GM19193 (cell line): ENCODE data around the gene ALG8.

Experiments used
- POLR2A ChIP-seq: IDR thresholded peaks from 4 replicates; pipeline ENCODE4 v1.6.1; 2011; ENCODE audit not compliant: insufficient read depth, insufficient read length; ENCODE audit errors: extremely low read depth

The ALG8 gene

GRCh38 chr11:78069465-78069864, 70.0 kb downstream of the ALG8 start:
- no peak for TF ChIP-seq POLR2A

- no peak for TF ChIP-seq POLR2A
Measured at GRCh38 chr11:78067704-78068103, 71.7 kb downstream of the ALG8 start.

DNA sequence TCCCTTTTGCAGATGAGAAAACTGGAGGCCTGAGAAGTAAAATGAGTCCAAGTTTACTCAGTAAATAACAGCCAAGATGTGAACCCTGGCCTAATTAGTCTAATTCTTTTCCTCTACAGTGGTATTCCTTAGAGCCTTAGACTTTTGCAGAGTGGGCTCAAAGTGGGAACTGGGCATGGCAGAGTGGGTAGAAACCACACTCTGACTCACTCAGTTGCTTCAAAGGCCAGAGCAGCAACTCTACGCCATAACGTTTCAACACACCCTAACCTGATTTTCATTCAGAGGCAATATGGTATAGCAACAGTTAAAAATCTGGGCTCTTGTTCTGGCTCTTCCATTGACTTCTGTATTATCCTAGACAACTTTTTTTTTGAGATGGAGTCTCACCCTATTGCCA, 73.0 kb downstream of the ALG8 start:
- no peak for TF ChIP-seq POLR2A

DNA sequence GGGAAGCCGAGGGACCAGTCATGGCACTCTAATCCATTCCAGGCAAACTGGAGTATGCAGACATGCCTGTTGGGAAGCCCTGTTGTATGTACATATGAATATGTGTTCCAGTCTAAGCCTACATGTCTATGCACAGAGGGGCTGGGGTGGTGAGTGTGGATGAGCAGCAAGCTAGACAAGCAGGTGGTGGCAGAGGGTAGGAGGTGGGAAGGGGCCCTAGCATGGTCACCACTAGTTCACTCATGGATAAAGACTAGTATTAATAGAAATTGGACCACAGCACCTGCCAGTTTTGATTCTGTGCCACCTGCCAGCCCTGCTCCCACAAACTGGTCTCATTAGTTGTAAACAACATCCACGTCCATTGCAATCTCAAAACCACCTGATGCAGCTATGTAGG, 74.2 kb downstream of the ALG8 start:
- TF ChIP-seq POLR2A, result no peak

DNA sequence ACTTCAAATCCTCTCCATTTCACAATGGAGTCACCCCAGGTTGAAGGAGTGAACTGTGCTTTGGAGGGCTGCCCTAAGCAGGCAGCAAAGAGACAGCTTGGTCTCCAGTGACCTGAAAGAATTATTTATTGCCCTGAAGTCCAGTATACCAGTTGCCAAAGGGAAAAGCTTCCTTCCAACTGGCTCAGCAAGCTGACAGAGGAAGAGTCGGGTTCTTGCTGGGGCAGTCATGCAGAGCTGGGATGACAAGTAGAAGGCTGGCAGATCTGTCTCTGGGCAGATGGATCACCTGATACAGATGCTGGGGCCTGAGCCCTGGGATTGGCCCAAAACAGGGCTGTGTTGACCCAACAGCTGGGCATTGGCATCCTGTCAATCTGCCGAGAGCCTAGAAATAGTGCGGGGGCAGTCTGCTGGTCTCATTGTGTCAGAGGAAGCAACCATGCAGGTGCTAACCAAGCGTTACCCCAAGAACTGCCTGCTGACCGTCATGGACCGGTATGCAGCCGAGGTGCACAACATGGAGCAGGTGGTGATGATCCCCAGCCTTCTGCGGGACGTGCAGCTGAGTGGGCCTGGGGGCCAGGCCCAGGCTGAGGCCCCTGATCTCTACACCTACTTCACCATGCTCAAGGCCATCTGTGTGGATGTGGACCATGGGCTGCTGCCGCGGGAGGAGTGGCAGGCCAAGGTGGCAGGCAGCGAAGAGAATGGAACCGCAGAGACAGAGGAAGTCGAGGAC, 75.8 kb downstream of the ALG8 start, which contains the start of gene THRSP:
THRSP (plus strand) TSS at position 422 of the 742 bp plus-strand sequence; CDS start at position 443, 21 bp downstream.
- TF ChIP-seq POLR2A, result no peak

- TF ChIP-seq POLR2A, result no peak
Measured at GRCh38 chr11:78062671-78063070, 76.8 kb downstream of the ALG8 start.

DNA sequence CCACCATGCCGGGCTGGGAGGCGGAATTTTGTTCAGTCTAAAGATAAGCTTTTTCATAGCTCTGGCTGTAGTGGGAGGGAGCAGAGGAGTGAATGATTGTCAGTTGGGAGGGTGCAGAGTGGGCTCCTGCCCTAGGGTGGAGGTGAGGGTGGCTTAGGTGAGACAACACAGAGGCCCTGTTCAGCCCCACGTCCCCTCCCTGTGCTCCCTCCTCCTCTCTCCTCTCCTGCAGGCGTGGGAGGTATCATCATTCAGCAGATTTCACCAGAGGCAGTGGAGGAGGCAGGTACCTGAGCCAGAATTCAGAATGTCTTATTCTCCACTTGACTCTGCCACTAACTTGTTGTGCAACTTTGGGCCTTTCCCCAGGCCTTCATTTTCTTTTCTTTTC, 77.5 kb downstream of the ALG8 start:
- TF ChIP-seq POLR2A, result no peak

DNA sequence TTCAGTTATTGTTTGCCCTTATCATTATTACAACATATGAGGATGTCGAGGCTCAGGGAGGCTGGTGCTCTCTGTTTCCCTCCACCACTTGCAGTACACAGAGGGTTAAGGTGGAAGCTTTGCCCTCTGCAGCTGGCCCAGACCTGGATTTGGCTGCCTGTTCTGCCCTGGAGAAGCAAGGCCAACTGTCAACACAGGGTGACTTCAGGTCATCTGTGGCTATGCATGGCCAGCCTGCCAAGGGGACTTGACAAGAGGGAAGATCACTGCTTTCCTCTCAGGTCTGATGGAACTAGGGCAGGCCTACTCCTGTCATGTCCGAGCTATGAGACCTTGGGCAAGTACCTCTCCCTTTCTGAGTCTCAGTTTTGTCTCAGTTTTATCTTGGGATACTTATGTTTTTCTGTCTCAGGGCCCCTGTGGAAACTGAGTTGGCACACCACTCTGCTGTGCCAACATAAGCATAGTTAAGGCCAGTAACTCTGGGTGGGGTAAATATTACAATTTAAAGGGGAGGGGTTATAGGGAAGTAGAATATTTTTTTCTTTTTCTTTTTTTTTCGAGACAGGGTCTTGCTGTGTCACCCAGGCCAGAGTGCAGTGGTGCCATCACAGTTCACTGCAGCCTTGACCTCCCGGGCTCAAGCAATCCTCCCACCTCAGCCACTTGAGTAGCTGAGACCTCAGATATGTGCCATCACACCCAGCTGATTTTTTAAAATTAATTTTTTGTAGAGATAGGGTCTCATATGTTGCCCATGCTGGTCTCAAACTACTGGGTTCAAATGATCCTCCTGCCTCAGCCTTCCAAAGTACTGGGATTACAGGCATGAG, 78.1 kb downstream of the ALG8 start:
- TF ChIP-seq POLR2A, result no peak

DNA sequence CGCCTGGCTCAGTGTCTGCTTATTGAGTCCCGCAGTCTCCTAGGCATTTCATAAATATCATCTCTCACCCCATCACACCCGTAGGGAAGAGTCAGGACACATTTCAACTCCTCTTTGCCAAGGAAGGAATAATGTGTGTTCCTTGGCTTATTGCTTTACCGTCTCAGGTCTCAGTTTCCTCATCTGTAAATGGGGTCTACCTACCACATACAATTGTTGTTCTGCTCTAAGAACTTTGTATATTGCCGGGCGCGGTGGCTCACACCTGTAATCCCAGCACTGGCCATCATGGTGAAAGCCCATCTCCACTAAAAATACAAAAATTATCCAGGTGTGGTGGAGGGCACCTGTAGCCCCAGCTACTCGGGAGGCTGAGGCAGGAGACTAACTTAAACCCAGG, 78.9 kb downstream of the ALG8 start:
- no peak for TF ChIP-seq POLR2A

GRCh38 chr11:78057462-78058055, 81.9 kb downstream of the ALG8 start:
- no peak for TF ChIP-seq POLR2A

DNA sequence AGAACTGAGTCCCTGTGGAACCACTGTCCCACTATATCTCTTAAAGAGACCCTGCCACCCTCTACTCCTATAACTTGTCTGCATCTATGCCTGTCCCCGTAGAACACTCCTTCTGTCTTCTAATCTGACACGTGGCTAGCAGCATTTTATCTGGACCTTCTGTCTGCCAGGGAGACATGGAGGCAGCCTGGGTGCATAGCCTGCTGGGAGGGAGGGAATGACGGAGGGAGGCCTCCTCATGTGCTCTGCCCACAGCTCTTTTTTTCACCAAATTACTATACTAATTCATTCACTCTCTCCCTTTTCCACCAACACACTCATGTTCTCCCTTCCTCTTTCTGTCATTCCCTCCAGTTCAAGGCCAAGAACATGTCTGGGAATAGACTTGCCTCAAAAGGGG, 83.3 kb downstream of the ALG8 start:
- no peak for TF ChIP-seq POLR2A

GRCh38 chr11:78054971-78055370, 84.5 kb downstream of the ALG8 start:
- no peak for TF ChIP-seq POLR2A

- TF ChIP-seq POLR2A, result no peak
Measured at GRCh38 chr11:78050964-78051831, 88.2 kb downstream of the ALG8 start.
